ENCODE measurements around the gene DUSP16. TPM values are rescaled to one million over a fixed set of nuclear protein-coding genes. Genes with fewer than 3 reads are reported as not detected.

Gene DUSP16
- total and polyA plus RNA-seq, 7 donors: 8.6 to 27.3 (median 13.8) TPM

DNA sequence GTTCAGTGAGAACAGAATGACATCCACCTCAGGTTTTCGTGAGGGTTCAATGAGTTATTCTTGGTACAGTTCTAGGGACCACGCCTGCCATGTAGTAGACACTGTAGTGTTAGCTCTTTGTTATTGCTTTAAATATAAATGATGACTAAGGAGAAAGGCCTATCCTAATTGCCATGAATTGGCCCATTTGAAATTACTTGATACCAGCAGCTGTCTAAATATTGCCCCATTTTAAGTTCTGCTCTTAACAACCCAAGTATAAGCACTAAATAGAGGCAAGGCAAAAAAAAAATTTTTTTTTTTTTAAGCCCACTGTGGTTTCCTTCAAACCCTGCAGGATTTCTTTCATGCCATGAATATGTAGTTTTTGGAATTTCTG lies 121.2 kb downstream of the DUSP16 start:
- no peak overlapping the region for H3K27ac ChIP-seq
- intact Hi-C loops (cut with DNase I): no loop called here
- no peaks in the 10 kb centered on the region for H3K36me3 ChIP-seq
- no peaks in the 10 kb centered on the region for H3K27me3 ChIP-seq
- H3K4me1 ChIP-seq: peaks cover 0 to 27% (median 17%) of the 10 kb centered on the region in 4 donors
- no peaks in the 10 kb centered on the region for H3K9me3 ChIP-seq
- WGBS, 2 donors: 42 to 79% methylated on average over 2 of the region's 2 CpGs
- TF ChIP-seq POLR2A (IDR thresholded peaks at IDR 0.05) (no peak), EP300 (IDR thresholded peaks at IDR 0.05) (no peak), POLR2AphosphoS5 (IDR thresholded peaks at IDR 0.05) (no peak)
- TF ChIP-seq, protein P1, sequence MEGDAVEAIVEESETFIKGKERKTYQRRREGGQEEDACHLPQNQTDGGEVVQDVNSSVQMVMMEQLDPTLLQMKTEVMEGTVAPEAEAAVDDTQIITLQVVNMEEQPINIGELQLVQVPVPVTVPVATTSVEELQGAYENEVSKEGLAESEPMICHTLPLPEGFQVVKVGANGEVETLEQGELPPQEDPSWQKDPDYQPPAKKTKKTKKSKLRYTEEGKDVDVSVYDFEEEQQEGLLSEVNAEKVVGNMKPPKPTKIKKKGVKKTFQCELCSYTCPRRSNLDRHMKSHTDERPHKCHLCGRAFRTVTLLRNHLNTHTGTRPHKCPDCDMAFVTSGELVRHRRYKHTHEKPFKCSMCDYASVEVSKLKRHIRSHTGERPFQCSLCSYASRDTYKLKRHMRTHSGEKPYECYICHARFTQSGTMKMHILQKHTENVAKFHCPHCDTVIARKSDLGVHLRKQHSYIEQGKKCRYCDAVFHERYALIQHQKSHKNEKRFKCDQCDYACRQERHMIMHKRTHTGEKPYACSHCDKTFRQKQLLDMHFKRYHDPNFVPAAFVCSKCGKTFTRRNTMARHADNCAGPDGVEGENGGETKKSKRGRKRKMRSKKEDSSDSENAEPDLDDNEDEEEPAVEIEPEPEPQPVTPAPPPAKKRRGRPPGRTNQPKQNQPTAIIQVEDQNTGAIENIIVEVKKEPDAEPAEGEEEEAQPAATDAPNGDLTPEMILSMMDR (IDR thresholded peaks at IDR 0.05): no peak
- no peak overlapping the region for H3K4me3 ChIP-seq
- DNase-seq: no peak

- WGBS, 2 donors: 39 to 79% methylated on average over 4 of the region's 4 CpGs
- H3K36me3 ChIP-seq: no peaks in the 10 kb centered on the region
- TF ChIP-seq EP300 (IDR thresholded peaks at IDR 0.05) (no peak), POLR2AphosphoS5 (IDR thresholded peaks at IDR 0.05) (no peak), POLR2A (IDR thresholded peaks at IDR 0.05) (no peak)
- TF ChIP-seq, protein P1 (IDR thresholded peaks at IDR 0.05): no peak
- H3K9me3 ChIP-seq: no peaks in the 10 kb centered on the region
- peaks cover 0 to 27% (median 17%) of the 10 kb centered on the region in 4 donors for H3K4me1 ChIP-seq
- intact Hi-C loops (cut with DNase I): no loop called here
- H3K4me3 ChIP-seq: no peak overlapping the region
- no peaks in the 10 kb centered on the region for H3K27me3 ChIP-seq
- DNase-seq: no peak
- no peak overlapping the region for H3K27ac ChIP-seq
These were observed 121.8 kb downstream of the DUSP16 start for GRCh38 chr12:12440784-12441428.

- no peak for TF ChIP-seq EP300 (IDR thresholded peaks at IDR 0.05)
- TF ChIP-seq, protein P1 (IDR thresholded peaks at IDR 0.05): no peak
- TF ChIP-seq POLR2AphosphoS5 (IDR thresholded peaks at IDR 0.05): peak in 2 of 4 donors; percentile 4 to 23
- no peak for TF ChIP-seq POLR2A (IDR thresholded peaks at IDR 0.05)
- H3K27me3 ChIP-seq: no peaks in the 10 kb centered on the region
- WGBS, 2 donors: 79 to 81% methylated on average over 6 of the region's 6 CpGs
- H3K36me3 ChIP-seq: no peaks in the 10 kb centered on the region
- no peaks in the 10 kb centered on the region for H3K9me3 ChIP-seq
- no peak overlapping the region for H3K4me3 ChIP-seq
- peaks cover 0 to 34% (median 24%) of the 10 kb centered on the region in 4 donors for H3K4me1 ChIP-seq
- DNase-seq: no peak
- no peak overlapping the region for H3K27ac ChIP-seq
- intact Hi-C loops (cut with DNase I): no loop called here
These were observed 123.0 kb downstream of the DUSP16 start for GRCh38 chr12:12439636-12440035.

- Histone ChIP-seq H3K27ac (no peak overlapping the region), H3K4me3 (no peak overlapping the region), H3K9me3 (no peaks in the 10 kb centered on the region), H3K36me3 (no peaks in the 10 kb centered on the region), H3K27me3 (no peaks in the 10 kb centered on the region), H3K4me1 (peaks cover 0 to 33% (median 18%) of the 10 kb centered on the region in 4 donors)
- DNase-seq: no peak
- no peak for TF ChIP-seq POLR2AphosphoS5 (IDR thresholded peaks at IDR 0.05)
- TF ChIP-seq EP300 (IDR thresholded peaks at IDR 0.05): no peak
- TF ChIP-seq, protein P1 (IDR thresholded peaks at IDR 0.05): no peak
- TF ChIP-seq POLR2A (IDR thresholded peaks at IDR 0.05): no peak
- intact Hi-C loops (cut with DNase I): no loop called here
- 96 to 98% methylated on average over 2 of the region's 2 CpGs for WGBS, 2 donors
These were observed 125.8 kb downstream of the DUSP16 start for GRCh38 chr12:12436831-12437345.

Data from sigmoid colon (tissue), 7 donors.